Small intestine (tissue), 7 donors: ENCODE data around the gene PIGP. TPM values are rescaled to one million over a fixed set of nuclear protein-coding genes. Genes with fewer than 3 reads are reported as not detected.
"Not testable (repeated sequence)": the region's sequence is repeated elsewhere in the genome, so short reads cannot be mapped to it uniquely, and the experiment has no call there.

Experiments
- DNase-seq, 2 donors: peaks; one replicate each; pipeline versions ENCODE4 v3.0.0 to v3.0.0-alpha.2; 2013
- FAIRE-seq: peaks from 2 replicates; lab custom pipeline; 2012; peaks lifted over from hg19 to GRCh38; lab: Jason Lieb, UNC
- H3K27ac ChIP-seq, 3 donors: one replicate each; pipeline ENCODE4 v1.5.1; 2013; ENCODE audit warnings: low read length in 2 of 3, mild to moderate bottlenecking in 2 of 3, control low read depth in 1 of 3, inconsistent platforms in 1 of 3, low read depth in 1 of 3, moderate library complexity in 1 of 3
- H3K27me3 ChIP-seq, 3 donors: one replicate each; pipeline ENCODE4 v1.6.1; 2013; ENCODE audit warnings: low read length in 3 of 3, inconsistent platforms in 1 of 3; ENCODE audit not compliant: control insufficient read depth in 3 of 3, insufficient read depth in 3 of 3
- H3K36me3 ChIP-seq, 3 donors: one replicate each; pipeline ENCODE4 v1.6.1; 2013; ENCODE audit warnings: low read length in 3 of 3, inconsistent platforms in 1 of 3, low read depth in 1 of 3, mild to moderate bottlenecking in 1 of 3, moderate library complexity in 1 of 3; ENCODE audit not compliant: control insufficient read depth in 3 of 3, insufficient read depth in 2 of 3
- H3K4me1 ChIP-seq, 3 donors: one replicate each; pipeline ENCODE4 v1.6.1; 2013; ENCODE audit warnings: low read length in 2 of 3, inconsistent platforms in 1 of 3, low read depth in 1 of 3, mild to moderate bottlenecking in 1 of 3, moderate library complexity in 1 of 3; ENCODE audit not compliant: control insufficient read depth in 3 of 3, insufficient read depth in 2 of 3
- H3K4me3 ChIP-seq, 3 donors: one replicate each; pipeline ENCODE4 v1.5.1; 2013; ENCODE audit warnings: low read length in 3 of 3, control low read depth in 1 of 3, inconsistent platforms in 1 of 3, low read depth in 1 of 3, mild to moderate bottlenecking in 1 of 3, moderate library complexity in 1 of 3
- H3K9me3 ChIP-seq, 2 donors: one replicate each; pipeline ENCODE4 v1.6.1; 2013; ENCODE audit warnings: low read depth in 1 of 2, low read length in 1 of 2; ENCODE audit not compliant: control insufficient read depth in 2 of 2, insufficient read depth in 1 of 2
- WGBS, 3 donors: extraction: QIAGEN DNeasy Blood & Tissue Kit; methylation state at CpG; one replicate each; pipeline ENCODE4 v1.1.7; 2013; 5-methylcytosine and 5-hydroxymethylcytosine counted together
- polyA plus RNA-seq, 4 donors: library from polyadenylated mRNA; stranded (reverse) in 3 of 4; unstranded in 1 of 4; fragments of 200-250 nt in 3 of 4; fragments of 120-200 nt in 1 of 4; gene quantifications; one replicate each; pipeline versions ENCODE4 v1.2.1 to v1.2.3, GENCODE V29; 2013
- donor health status: healthy with polysubstance abuse.
- donor health status: control.
- donor health status: control.
- donor health status: Bipolar disorder and iron deficiency.
- donor health status: healthy.

Gene PIGP
- polyA plus RNA-seq, 4 donors: 10.5 to 43.3 (median 24.4) TPM

DNA sequence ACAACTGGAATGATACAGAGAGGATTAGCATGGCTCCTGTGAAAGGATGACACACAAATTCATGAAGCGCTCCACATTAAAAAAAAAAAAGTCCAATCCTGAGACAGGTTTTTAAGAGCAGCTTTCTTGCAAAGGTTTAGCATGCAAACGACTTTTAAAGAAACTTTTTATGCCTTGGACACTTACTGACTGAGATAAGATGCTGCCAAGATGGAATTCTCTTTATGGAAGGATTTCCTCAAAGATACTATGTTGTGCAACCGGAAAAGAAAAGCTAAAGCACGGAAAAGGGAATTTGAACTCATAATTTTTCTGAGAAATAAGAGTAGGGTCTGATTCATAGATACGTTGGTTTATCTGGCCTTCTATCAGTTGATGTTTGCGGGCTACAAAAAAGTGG is 27.3 kb downstream of the PIGP start:
- Histone ChIP-seq H3K9me3 (no peaks in the 10 kb centered on the region), H3K27me3 (no peaks in the 10 kb centered on the region), H3K4me1 (peaks cover 0 to 4% (median 0%) of the 10 kb centered on the region in 3 donors), H3K4me3 (no peak overlapping the region), H3K27ac (no peak overlapping the region), H3K36me3 (no peaks in the 10 kb centered on the region)
- WGBS, 3 donors: 83 to 86% (median 84%) methylated on average over 6 of the region's 6 CpGs
- no peak for FAIRE-seq
- no peak for DNase-seq

DNA sequence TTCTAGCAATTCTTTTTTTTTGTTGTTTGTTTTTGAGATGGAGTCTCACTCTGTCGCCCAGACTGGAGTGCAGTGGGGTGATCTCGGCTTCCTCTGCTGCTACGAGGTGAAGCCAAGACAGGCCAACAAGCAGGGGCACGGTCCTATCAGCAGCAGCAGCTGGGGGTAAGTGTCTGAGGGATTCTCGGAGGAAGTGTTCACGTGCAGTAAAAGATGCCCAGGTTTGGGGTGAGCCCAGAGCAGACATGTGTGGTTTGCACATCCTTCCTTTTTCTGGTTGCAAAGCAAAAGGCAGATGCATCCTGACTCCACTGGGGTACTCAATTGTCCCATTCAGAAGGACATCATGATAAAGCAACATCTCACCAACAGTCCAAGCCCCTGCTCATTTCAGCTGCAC is 27.7 kb downstream of the PIGP start:
- 69 to 96% (median 81%) methylated on average over 6 of the region's 6 CpGs for WGBS, 3 donors
- Histone ChIP-seq H3K27ac (no peak overlapping the region), H3K4me1 (peaks cover 0 to 4% (median 0%) of the 10 kb centered on the region in 3 donors), H3K27me3 (no peaks in the 10 kb centered on the region), H3K4me3 (no peak overlapping the region), H3K36me3 (no peaks in the 10 kb centered on the region), H3K9me3 (no peaks in the 10 kb centered on the region)
- FAIRE-seq (no peak), DNase-seq (no peak)

DNA sequence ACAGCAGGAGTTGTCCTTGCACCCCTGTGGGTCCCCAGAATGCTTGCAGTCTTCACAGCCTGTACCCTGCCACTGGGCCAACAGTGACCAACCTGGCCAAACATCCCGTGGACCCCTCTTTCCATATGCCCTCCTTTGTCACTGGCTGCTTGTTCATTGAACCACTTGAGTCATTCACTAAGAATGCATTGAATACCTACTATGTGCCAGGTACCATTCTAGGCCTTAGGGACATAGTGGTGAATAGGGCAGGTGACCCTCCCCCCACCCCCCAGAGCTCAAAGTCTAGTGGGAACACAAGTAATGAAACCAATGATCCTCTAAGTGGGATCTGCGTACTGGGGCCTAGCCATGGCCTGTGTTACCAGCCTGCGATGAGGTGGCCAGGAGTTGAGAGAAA is 28.2 kb downstream of the PIGP start:
- no peak for FAIRE-seq
- no peak for DNase-seq
- Histone ChIP-seq H3K4me1 (peaks cover 0 to 4% (median 0%) of the 10 kb centered on the region in 3 donors), H3K27me3 (no peaks in the 10 kb centered on the region), H3K4me3 (no peak overlapping the region), H3K36me3 (no peaks in the 10 kb centered on the region), H3K27ac (no peak overlapping the region), H3K9me3 (no peaks in the 10 kb centered on the region)
- 94 to 98% (median 96%) methylated on average over 3 of the region's 3 CpGs for WGBS, 3 donors

DNA sequence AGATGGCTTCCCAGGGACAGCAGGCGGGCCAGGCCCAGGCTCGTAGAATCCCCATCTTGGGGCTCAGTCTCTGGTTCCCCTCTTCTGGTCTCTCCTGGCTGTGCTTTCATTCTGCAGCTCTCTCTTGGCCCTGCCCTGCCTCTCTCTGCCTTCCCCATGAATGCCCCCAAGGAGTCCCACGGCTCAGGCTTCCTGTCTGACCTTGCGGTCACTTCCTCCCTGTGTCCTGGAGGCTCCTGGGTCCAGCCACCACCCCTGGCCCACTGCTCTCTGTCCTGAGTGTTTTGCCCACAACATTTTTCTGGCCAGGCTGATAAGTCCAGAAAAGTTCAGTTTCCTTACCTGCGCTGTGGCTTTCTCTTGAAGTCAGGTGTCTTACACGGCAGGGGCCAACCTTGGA is 29.1 kb downstream of the PIGP start:
- FAIRE-seq (no peak), DNase-seq (no peak)
- peaks cover 0 to 4% (median 0%) of the 10 kb centered on the region in 3 donors for H3K4me1 ChIP-seq
- no peaks in the 10 kb centered on the region for H3K36me3 ChIP-seq
- no peaks in the 10 kb centered on the region for H3K27me3 ChIP-seq
- no peak overlapping the region for H3K4me3 ChIP-seq
- H3K27ac ChIP-seq: no peak overlapping the region
- 87 to 90% (median 89%) methylated on average over 6 of the region's 6 CpGs for WGBS, 3 donors
- H3K9me3 ChIP-seq: no peaks in the 10 kb centered on the region

DNA sequence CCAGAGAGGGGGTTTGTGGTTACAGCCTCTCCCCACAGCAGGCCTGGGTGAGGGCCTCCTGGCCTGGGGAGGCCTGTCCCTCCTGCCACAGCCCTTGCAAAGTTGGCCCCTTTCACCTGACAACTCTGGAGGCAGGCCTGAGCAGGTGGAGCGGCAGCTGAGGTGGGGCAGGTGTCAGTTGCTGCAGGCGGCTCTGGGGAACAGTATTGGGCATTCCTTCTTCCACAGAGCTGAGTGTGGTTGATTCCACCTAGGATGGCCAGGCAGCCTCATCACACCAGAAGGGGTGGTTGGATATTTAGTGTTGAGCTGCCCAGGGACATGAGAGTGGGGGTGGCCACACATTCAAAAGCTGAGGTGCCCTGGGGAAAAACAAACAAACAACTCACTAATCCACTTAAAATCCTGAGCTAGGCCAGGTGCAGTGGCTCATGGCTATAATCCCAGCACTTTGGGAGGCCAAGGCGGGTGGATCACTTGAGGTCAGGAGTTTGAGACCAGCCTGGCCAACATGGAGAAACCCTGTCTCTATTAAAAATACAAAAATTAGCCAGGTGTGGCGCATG is 31.1 kb downstream of the PIGP start:
- H3K27ac ChIP-seq: no peak overlapping the region
- 72 to 85% (median 78%) methylated on average over 4 of the region's 4 CpGs for WGBS, 3 donors
- FAIRE-seq (no peak), DNase-seq (no peak)
- H3K9me3 ChIP-seq: no peaks in the 10 kb centered on the region
- H3K27me3 ChIP-seq: no peaks in the 10 kb centered on the region
- H3K4me3 ChIP-seq: no peak overlapping the region
- no peaks in the 10 kb centered on the region for H3K4me1 ChIP-seq
- no peaks in the 10 kb centered on the region for H3K36me3 ChIP-seq

DNA sequence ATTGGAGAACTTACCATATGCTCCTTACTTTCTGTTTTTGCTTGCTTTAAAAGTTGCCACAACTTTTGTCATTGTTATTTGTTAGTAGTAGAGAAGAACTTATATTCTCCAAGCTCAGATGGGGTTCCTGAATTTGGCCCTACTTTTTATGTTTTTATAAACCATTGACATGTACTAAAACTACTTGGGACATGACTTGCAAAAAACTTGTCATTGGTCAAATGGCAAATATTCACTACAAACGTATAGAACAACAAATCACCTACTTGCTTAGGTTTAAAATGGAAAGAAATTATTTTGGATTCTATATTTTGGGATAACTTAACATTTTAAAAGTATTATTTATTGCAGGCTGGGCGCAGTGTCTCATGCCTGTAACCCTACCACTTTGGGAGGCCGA is 32.7 kb downstream of the PIGP start:
- Histone ChIP-seq H3K4me1 (no peaks in the 10 kb centered on the region), H3K27ac (no peak overlapping the region), H3K4me3 (no peak overlapping the region), H3K9me3 (no peaks in the 10 kb centered on the region), H3K36me3 (no peaks in the 10 kb centered on the region), H3K27me3 (no peaks in the 10 kb centered on the region)
- DNase-seq: no peak
- no peak for FAIRE-seq
- 91 to 94% (median 91%) methylated on average over 3 of the region's 3 CpGs for WGBS, 3 donors

DNA sequence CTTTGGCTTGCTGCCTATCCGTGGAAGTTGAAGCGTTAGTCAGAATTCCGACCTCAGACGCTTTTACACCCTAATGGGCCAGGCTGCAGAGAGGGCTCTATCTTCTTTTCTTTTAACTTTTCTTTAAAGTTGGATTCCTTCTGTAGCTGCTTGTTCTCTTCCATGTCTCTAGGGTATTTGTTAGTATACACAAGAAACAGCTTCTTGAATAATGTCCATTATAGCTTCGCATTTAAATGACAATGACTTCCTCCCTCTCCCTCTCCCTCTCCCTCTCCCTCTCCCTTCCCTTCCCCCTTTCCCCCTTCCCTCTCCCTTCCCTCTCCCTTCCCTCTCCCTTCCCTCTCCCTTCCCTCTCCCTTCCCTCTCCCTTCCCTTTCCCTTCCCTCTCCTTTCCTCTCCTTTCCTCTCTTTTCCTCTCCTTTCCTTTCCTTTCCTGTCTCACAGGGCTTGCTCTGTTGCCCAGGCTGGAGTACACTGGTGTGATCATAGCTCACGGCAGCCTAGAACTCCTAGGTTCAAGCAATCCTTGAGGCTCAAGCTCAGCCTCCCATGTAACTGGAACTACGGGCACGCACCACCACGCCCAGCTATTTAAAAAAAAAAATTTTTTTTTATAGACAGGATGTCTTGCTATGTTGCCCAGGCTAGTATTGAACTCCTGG is 33.3 kb downstream of the PIGP start:
- Histone ChIP-seq H3K9me3 (no peaks in the 10 kb centered on the region), H3K27me3 (no peaks in the 10 kb centered on the region), H3K4me3 (no peak overlapping the region), H3K27ac (no peak overlapping the region), H3K4me1 (no peaks in the 10 kb centered on the region), H3K36me3 (no peaks in the 10 kb centered on the region)
- DNase-seq: no peak
- FAIRE-seq: no peak
- WGBS, 3 donors: 75 to 87% (median 82%) methylated on average over 9 of the region's 9 CpGs

DNA sequence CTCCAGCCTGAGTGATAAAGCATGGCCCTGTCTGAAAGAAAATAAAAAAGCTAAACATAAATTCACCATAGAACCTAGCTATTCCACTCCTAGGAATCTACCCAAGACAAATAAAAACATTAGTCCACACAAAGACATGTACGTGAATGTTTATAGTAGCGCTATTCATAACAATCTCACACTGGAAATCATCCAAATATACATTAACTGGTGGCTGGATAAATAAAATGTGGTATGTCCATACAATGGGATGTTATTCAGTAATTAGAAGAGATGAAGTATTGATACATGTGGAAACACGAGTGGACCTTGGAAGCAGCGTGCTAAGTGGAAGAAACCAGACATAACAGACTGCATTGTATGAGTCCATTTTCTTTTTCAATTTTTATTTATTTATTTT is 36.7 kb downstream of the PIGP start:
- Histone ChIP-seq H3K4me1 (no peaks in the 10 kb centered on the region), H3K9me3 (no peaks in the 10 kb centered on the region), H3K4me3 (no peak overlapping the region), H3K27ac (no peak overlapping the region), H3K27me3 (no peaks in the 10 kb centered on the region), H3K36me3 (no peaks in the 10 kb centered on the region)
- 81 to 89% (median 86%) methylated on average over 4 of the region's 4 CpGs for WGBS, 3 donors
- FAIRE-seq (no peak), DNase-seq (no peak)

DNA sequence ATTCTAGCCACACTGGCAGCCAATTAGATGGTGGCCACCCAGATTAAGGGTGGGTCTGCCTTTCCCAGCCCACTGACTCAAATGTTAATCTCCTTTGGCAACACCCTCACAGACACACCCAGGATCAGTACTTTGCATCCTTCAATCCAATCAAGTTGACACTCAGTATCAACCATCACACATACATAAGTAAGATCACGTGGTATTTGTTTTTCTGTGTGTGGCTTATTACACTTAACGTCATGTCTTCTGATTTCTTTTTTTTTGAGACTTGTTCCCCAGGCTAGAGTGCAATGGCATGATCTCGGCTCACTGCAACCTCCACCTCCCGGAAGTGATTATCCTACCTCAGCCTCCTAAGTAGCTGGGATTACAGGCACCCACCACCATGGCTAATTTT is 38.5 kb downstream of the PIGP start:
- 76 to 85% (median 79%) methylated on average over 4 of the region's 4 CpGs for WGBS, 3 donors
- not testable (repeated sequence) for H3K36me3 ChIP-seq, DNase-seq, H3K4me1 ChIP-seq, H3K27me3 ChIP-seq, H3K4me3 ChIP-seq, H3K27ac ChIP-seq, H3K9me3 ChIP-seq, FAIRE-seq
